Neuron (in vitro differentiated cells): ENCODE data around the gene NDUFB7.
A peak's percentile ranks its signal among the peaks of the same experiment; 100 is the strongest.
"Not testable (repeated sequence)": the region's sequence is repeated elsewhere in the genome, so short reads cannot be mapped to it uniquely, and the experiment has no call there.

Experiments
- H2AFZ ChIP-seq: one replicate; pipeline ENCODE4 v1.6.1; 2013; ENCODE audit warnings: low read depth, mild to moderate bottlenecking, inconsistent platforms, low read length, moderate library complexity
- H3K27me3 ChIP-seq: one replicate; pipeline ENCODE4 v1.6.1; 2013; ENCODE audit warnings: low read length; ENCODE audit not compliant: insufficient read depth
- H3K36me3 ChIP-seq: one replicate; pipeline ENCODE4 v1.6.1; 2013; ENCODE audit warnings: low read length; ENCODE audit not compliant: insufficient read depth
- H3K4me1 ChIP-seq: one replicate; pipeline ENCODE4 v1.6.1; 2013; ENCODE audit warnings: low read length; ENCODE audit not compliant: insufficient read depth
- H3K4me3 ChIP-seq: 2 replicates; pipeline ENCODE4 v1.5.1; 2013; ENCODE audit warnings: mild to moderate bottlenecking, low read length, moderate library complexity
- H3K9me3 ChIP-seq: one replicate; pipeline ENCODE4 v1.6.1; 2013; ENCODE audit warnings: low read length

The NDUFB7 gene

GRCh38 chr19:14589433-14589832 lies 17.6 kb upstream of the NDUFB7 start:
- H3K4me1 ChIP-seq, H3K9me3 ChIP-seq, H3K4me3 ChIP-seq, H3K27me3 ChIP-seq, H2AFZ ChIP-seq, H3K36me3 ChIP-seq: not testable (repeated sequence)

- H3K4me3 ChIP-seq, H2AFZ ChIP-seq, H3K9me3 ChIP-seq: not testable (repeated sequence)
Measured at GRCh38 chr19:14585187-14585586, 13.3 kb upstream of the NDUFB7 start.

GRCh38 chr19:14584372-14584771 lies 12.5 kb upstream of the NDUFB7 start:
- not testable (repeated sequence) for H3K36me3 ChIP-seq, H3K9me3 ChIP-seq, H2AFZ ChIP-seq, H3K4me1 ChIP-seq, H3K27me3 ChIP-seq, H3K4me3 ChIP-seq

More at GRCh38 chr19:14585187-14585586, 13.3 kb upstream of the NDUFB7 start:
- H3K27me3 ChIP-seq, H3K4me1 ChIP-seq, H3K36me3 ChIP-seq: not testable (repeated sequence)

GRCh38 chr19:14582894-14583340 lies 11.1 kb upstream of the NDUFB7 start, which contains the start of gene CLEC17A:
Gene CLEC17A, plus strand, starts transcription at chr19:14583084. Its CDS starts 77 bp downstream, at chr19:14583161.
- no peaks in the 10 kb centered on the region for H3K36me3 ChIP-seq
- H3K9me3 ChIP-seq, result no peaks in the 10 kb centered on the region
- no peaks in the 10 kb centered on the region for H3K27me3 ChIP-seq
- H3K4me1 ChIP-seq, result no peaks in the 10 kb centered on the region
- no peak within 1 kb of the TSS for H3K4me3 ChIP-seq
- H2AFZ ChIP-seq, result no peak within 1 kb of the TSS

GRCh38 chr19:14580623-14581237 lies 8.9 kb upstream of the NDUFB7 start:
- no peaks in the 10 kb centered on the region for H3K27me3 ChIP-seq
- H2AFZ ChIP-seq, result no peak overlapping the region
- no peak overlapping the region for H3K4me3 ChIP-seq
- H3K9me3 ChIP-seq, result no peaks in the 10 kb centered on the region
- no peaks in the 10 kb centered on the region for H3K36me3 ChIP-seq
- H3K4me1 ChIP-seq, result no peaks in the 10 kb centered on the region

GRCh38 chr19:14577885-14578427 lies 6.1 kb upstream of the NDUFB7 start:
- Histone ChIP-seq H3K4me1 (no peaks in the 10 kb centered on the region), H3K36me3 (no peaks in the 10 kb centered on the region), H2AFZ (no peak overlapping the region)

GRCh38 chr19:14577264-14577663 lies 5.4 kb upstream of the NDUFB7 start:
- no peaks in the 10 kb centered on the region for H3K36me3 ChIP-seq
- no peaks in the 10 kb centered on the region for H3K27me3 ChIP-seq
- no peak overlapping the region for H3K4me3 ChIP-seq
- H2AFZ ChIP-seq, result no peak overlapping the region
- H3K4me1 ChIP-seq, result no peaks in the 10 kb centered on the region
- H3K9me3 ChIP-seq, result no peaks in the 10 kb centered on the region

More at GRCh38 chr19:14577885-14578427, 6.1 kb upstream of the NDUFB7 start:
- no peaks in the 10 kb centered on the region for H3K9me3 ChIP-seq
- no peak overlapping the region for H3K4me3 ChIP-seq
- no peaks in the 10 kb centered on the region for H3K27me3 ChIP-seq

- Histone ChIP-seq H3K9me3 (no peaks in the 10 kb centered on the region), H2AFZ (no peak overlapping the region), H3K27me3 (no peaks in the 10 kb centered on the region), H3K4me1 (no peaks in the 10 kb centered on the region), H3K36me3 (no peaks in the 10 kb centered on the region), H3K4me3 (no peak overlapping the region)
Measured at GRCh38 chr19:14576363-14576762, 4.5 kb upstream of the NDUFB7 start.

GRCh38 chr19:14575428-14575980 lies 3.6 kb upstream of the NDUFB7 start:
- H3K9me3 ChIP-seq, result no peaks in the 10 kb centered on the region
- H3K4me1 ChIP-seq, result peaks cover 5% of the 10 kb centered on the region
- H3K36me3 ChIP-seq, result no peaks in the 10 kb centered on the region
- no peak overlapping the region for H2AFZ ChIP-seq
- no peak overlapping the region for H3K4me3 ChIP-seq
- no peaks in the 10 kb centered on the region for H3K27me3 ChIP-seq

- Histone ChIP-seq H3K36me3 (peaks cover 12% of the 10 kb centered on the region), H3K27me3 (no peaks in the 10 kb centered on the region), H3K4me3 (peak overlapping the region; percentile 90), H3K9me3 (no peaks in the 10 kb centered on the region), H3K4me1 (peaks cover 5% of the 10 kb centered on the region), H2AFZ (no peak overlapping the region)
Measured at GRCh38 chr19:14570864-14571527, 870 bp downstream of the NDUFB7 start.

- Histone ChIP-seq H3K9me3 (no peaks in the 10 kb centered on the region), H3K4me1 (peaks cover 5% of the 10 kb centered on the region), H3K36me3 (peaks cover 27% of the 10 kb centered on the region), H3K4me3 (no peak overlapping the region), H2AFZ (no peak overlapping the region), H3K27me3 (no peaks in the 10 kb centered on the region)
Measured at GRCh38 chr19:14567079-14567478, 4.8 kb downstream of the NDUFB7 start.

- Histone ChIP-seq H3K9me3 (no peaks in the 10 kb centered on the region), H3K27me3 (no peaks in the 10 kb centered on the region), H2AFZ (no peak overlapping the region), H3K4me1 (peaks cover 5% of the 10 kb centered on the region), H3K4me3 (no peak overlapping the region), H3K36me3 (peaks cover 27% of the 10 kb centered on the region)
Measured at GRCh38 chr19:14566712-14567077, 5.2 kb downstream of the NDUFB7 start.
